GM23338 (cell line): ENCODE results near the gene ZBTB2. TPM values are rescaled to one million over a fixed set of nuclear protein-coding genes. Genes with fewer than 3 reads are reported as not detected.

Source experiments
- ATAC-seq: fragments of 200-7000 bp; cut with Tn5 transposase; 3 replicates; pipeline ENCODE4 v1.9.1; 2020
- DNase-seq: peaks from one replicate; pipeline ENCODE4 v3.0.0-alpha.2; 2015; ENCODE audit warnings: low spot score
- H2AFZ ChIP-seq: fragments of 200-600 bp; sonication (generic); 2 replicates; pipeline ENCODE4 v1.8.0; 2016; ENCODE audit warnings: antibody characterized with exemption, mild to moderate bottlenecking, moderate library complexity
- H3F3A ChIP-seq: fragments of 200-600 bp; sonication (generic); replicated peaks from 2 replicates; pipeline ENCODE4 v1.8.0; 2017; ENCODE audit warnings: antibody characterized with exemption, mixed run types, low read depth
- H3K27ac ChIP-seq: fragments of 200-600 bp; sonication (generic); 2 replicates; pipeline ENCODE4 v1.6.1; 2016; ENCODE audit warnings: low read depth
- H3K27me3 ChIP-seq: fragments of 200-600 bp; sonication (generic); 2 replicates; pipeline ENCODE4 v1.8.0; 2016; ENCODE audit warnings: mild to moderate bottlenecking, mixed run types, moderate library complexity; ENCODE audit not compliant: insufficient read depth
- H3K36me3 ChIP-seq: fragments of 200-600 bp; sonication (generic); 2 replicates; pipeline ENCODE4 v1.8.0; 2016; ENCODE audit warnings: mild to moderate bottlenecking; ENCODE audit not compliant: insufficient read depth
- H3K4me1 ChIP-seq: fragments of 200-600 bp; sonication (generic); 2 replicates; pipeline ENCODE4 v1.8.0; 2016; ENCODE audit warnings: mild to moderate bottlenecking, moderate library complexity; ENCODE audit not compliant: insufficient read depth
- H3K4me2 ChIP-seq: fragments of 200-600 bp; sonication (generic); 2 replicates; pipeline ENCODE4 v1.7.1; 2017; ENCODE audit warnings: mixed run types
- H3K4me3 ChIP-seq: fragments of 200-600 bp; sonication (generic); 2 replicates; pipeline ENCODE4 v1.6.1; 2016; ENCODE audit warnings: mixed run types
- H3K79me2 ChIP-seq: fragments of 200-600 bp; sonication (generic); replicated peaks from 2 replicates; pipeline ENCODE4 v1.8.0; 2017; ENCODE audit warnings: mild to moderate bottlenecking; ENCODE audit not compliant: insufficient read depth
- H3K9me2 ChIP-seq: fragments of 200-600 bp; sonication (generic); 2 replicates; pipeline ENCODE4 v1.8.0; 2017; ENCODE audit not compliant: insufficient read depth
- H4K20me1 ChIP-seq: fragments of 200-600 bp; sonication (generic); replicated peaks from 2 replicates; pipeline ENCODE4 v1.8.0; 2017; ENCODE audit warnings: mild to moderate bottlenecking; ENCODE audit not compliant: insufficient read depth
- H3K27ac Mint-ChIP-seq: 2 replicates; pipeline ENCODE4 v1.8.0; 2020; ENCODE audit warnings: inconsistent platforms, mild to moderate bottlenecking, moderate library complexity, mixed read lengths
- H3K27me3 Mint-ChIP-seq: 3 replicates; pipeline ENCODE4 v1.8.0; 2022; ENCODE audit warnings: low read depth, mild to moderate bottlenecking, moderate library complexity, mixed read lengths, inconsistent platforms; ENCODE audit not compliant: insufficient read depth, poor library complexity
- H3K36me3 Mint-ChIP-seq: 3 replicates; pipeline ENCODE4 v1.8.0; 2021; ENCODE audit warnings: low read depth, mild to moderate bottlenecking, inconsistent platforms, moderate library complexity, mixed read lengths
- H3K4me1 Mint-ChIP-seq: 3 replicates; pipeline ENCODE4 v1.8.0; 2020; ENCODE audit warnings: mild to moderate bottlenecking, inconsistent platforms, mixed read lengths
- H3K4me3 Mint-ChIP-seq: 3 replicates; pipeline ENCODE4 v1.8.0; 2021; ENCODE audit warnings: moderate library complexity, mild to moderate bottlenecking, inconsistent platforms, mixed read lengths
- H3K9me3 Mint-ChIP-seq: 3 replicates; pipeline ENCODE4 v1.8.0; 2020; ENCODE audit warnings: moderate library complexity, mild to moderate bottlenecking, inconsistent platforms, mixed read lengths
- CREB1 ChIP-seq: fragments of 250-450 bp; sonication (Bioruptor Pico); IDR thresholded peaks from 2 replicates; pipeline ENCODE4 v1.5.0; 2020; ENCODE audit warnings: low read depth, mild to moderate bottlenecking, moderate library complexity
- ETS1 ChIP-seq: IDR thresholded peaks from 2 replicates; pipeline ENCODE4 v1.6.1; 2016; ENCODE audit warnings: antibody characterized with exemption
- EZH2 ChIP-seq: fragments of 200-600 bp; sonication (generic); IDR thresholded peaks from one replicate; pipeline ENCODE4 v1.8.0; 2017; ENCODE audit warnings: antibody characterized with exemption, mild to moderate bottlenecking, low read depth; ENCODE audit not compliant: unreplicated experiment
- EZH2phosphoT487 ChIP-seq: fragments of 200-600 bp; sonication (generic); IDR thresholded peaks from one replicate; pipeline ENCODE4 v1.8.1; 2018; ENCODE audit warnings: antibody characterized with exemption; ENCODE audit not compliant: unreplicated experiment
- JUNB ChIP-seq: IDR thresholded peaks from one replicate; pipeline ENCODE4 v1.6.1; 2016; ENCODE audit warnings: antibody characterized with exemption; ENCODE audit not compliant: unreplicated experiment
- NANOG ChIP-seq: IDR thresholded peaks from 2 replicates; pipeline ENCODE4 v1.6.1; 2016; ENCODE audit warnings: antibody characterized with exemption, borderline replicate concordance
- POLR2AphosphoS5 ChIP-seq: IDR thresholded peaks from 2 replicates; pipeline ENCODE4 v1.6.1; 2016; ENCODE audit warnings: antibody characterized with exemption, low read depth
- STAT1 ChIP-seq: IDR thresholded peaks from one replicate; pipeline ENCODE4 v1.6.1; 2016; ENCODE audit warnings: antibody characterized with exemption; ENCODE audit not compliant: unreplicated experiment
- ZNF114 ChIP-seq: fragments of 250-450 bp; sonication (Bioruptor Pico); IDR thresholded peaks from 2 replicates; pipeline ENCODE4 v1.5.0; 2020; ENCODE audit warnings: mild to moderate bottlenecking, moderate library complexity
- ZNF331 ChIP-seq: fragments of 250-450 bp; sonication (Bioruptor Pico); IDR thresholded peaks from 2 replicates; pipeline ENCODE4 v1.5.0; 2020; ENCODE audit warnings: low read depth, mild to moderate bottlenecking, moderate library complexity
- ZNF462 ChIP-seq: fragments of 250-450 bp; sonication (Bioruptor Pico); IDR thresholded peaks from 2 replicates; pipeline ENCODE4 v1.5.0; 2020; ENCODE audit warnings: mild to moderate bottlenecking, moderate library complexity
- polyA plus RNA-seq: library from polyadenylated mRNA; unstranded; fragments of >200 nt; fragmentation: Nextera tagmentation; extraction: Ambion mirVana; gene quantifications from 2 replicates; pipeline ENCODE4 v1.2.1, GENCODE V29; 2016
- total RNA-seq: library from RNA; depleted of rRNA; stranded (reverse); fragments of >200 nt; shearing (Covaris generic); gene quantifications from 2 replicates; pipeline ENCODE4 v1.2.3, GENCODE V29; 2014
- TF ChIP-seq, protein P1 (sequence below), 2 experiments: fragments of 200-600 bp in 1 of 2; sonication (generic) in 1 of 2; conservative IDR thresholded peaks; 2 replicates each; pipeline versions ENCODE4 v1.5.1 to v1.6.1; 2016 to 2017; ENCODE audit warnings: antibody characterized with exemption in 2 of 2, low read depth in 2 of 2, mild to moderate bottlenecking in 2 of 2, moderate library complexity in 1 of 2

The ZBTB2 gene
- total and polyA plus RNA-seq, 2 experiments from 2014 or later = 11.4 to 21.9 TPM

- TF ChIP-seq, protein P1, sequence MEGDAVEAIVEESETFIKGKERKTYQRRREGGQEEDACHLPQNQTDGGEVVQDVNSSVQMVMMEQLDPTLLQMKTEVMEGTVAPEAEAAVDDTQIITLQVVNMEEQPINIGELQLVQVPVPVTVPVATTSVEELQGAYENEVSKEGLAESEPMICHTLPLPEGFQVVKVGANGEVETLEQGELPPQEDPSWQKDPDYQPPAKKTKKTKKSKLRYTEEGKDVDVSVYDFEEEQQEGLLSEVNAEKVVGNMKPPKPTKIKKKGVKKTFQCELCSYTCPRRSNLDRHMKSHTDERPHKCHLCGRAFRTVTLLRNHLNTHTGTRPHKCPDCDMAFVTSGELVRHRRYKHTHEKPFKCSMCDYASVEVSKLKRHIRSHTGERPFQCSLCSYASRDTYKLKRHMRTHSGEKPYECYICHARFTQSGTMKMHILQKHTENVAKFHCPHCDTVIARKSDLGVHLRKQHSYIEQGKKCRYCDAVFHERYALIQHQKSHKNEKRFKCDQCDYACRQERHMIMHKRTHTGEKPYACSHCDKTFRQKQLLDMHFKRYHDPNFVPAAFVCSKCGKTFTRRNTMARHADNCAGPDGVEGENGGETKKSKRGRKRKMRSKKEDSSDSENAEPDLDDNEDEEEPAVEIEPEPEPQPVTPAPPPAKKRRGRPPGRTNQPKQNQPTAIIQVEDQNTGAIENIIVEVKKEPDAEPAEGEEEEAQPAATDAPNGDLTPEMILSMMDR (conservative IDR thresholded peaks at IDR 0.05; ENCODE audit: low read depth in 2 of 2) = no peak
- TF ChIP-seq ZNF331 (CRISPR knock-in tag) = no peak
- no peak for TF ChIP-seq EZH2phosphoT487
- no peak for TF ChIP-seq EZH2
- no peak for TF ChIP-seq CREB1 (CRISPR knock-in tag)
- TF ChIP-seq JUNB = no peak
- no peak for TF ChIP-seq POLR2AphosphoS5
- no peak for TF ChIP-seq ETS1
These were observed 26.1 kb upstream of the ZBTB2 start (continued) for GRCh38 chr6:151417477-151417876.

GRCh38 chr6:151414641-151415260 lies 23.4 kb upstream of the ZBTB2 start:
- Histone ChIP-seq H3F3A (no peaks in the 10 kb centered on the region), H3K4me3 (no peak overlapping the region), H3K9me2 (no peaks in the 10 kb centered on the region), H3K27ac (no peak overlapping the region), H3K4me2 (no peak overlapping the region), H2AFZ (no peak overlapping the region), H4K20me1 (no peaks in the 10 kb centered on the region; the same call in 1 of the 2 replicates), H3K79me2 (no peaks in the 10 kb centered on the region), H3K36me3 (peaks cover 25% of the 10 kb centered on the region), H3K27me3 (no peaks in the 10 kb centered on the region), H3K4me1 (no peaks in the 10 kb centered on the region)
- DNase-seq (no peak), ATAC-seq (no peak)
- Mint-ChIP-seq H3K9me3 (no peaks in the 10 kb centered on the region), H3K4me3 (no peak overlapping the region), H3K4me1 (no peaks in the 10 kb centered on the region), H3K27me3 (peaks cover 9% of the 10 kb centered on the region), H3K36me3 (peaks cover 62% of the 10 kb centered on the region), H3K27ac (no peak overlapping the region)
- TF ChIP-seq CREB1 (CRISPR knock-in tag) (no peak), ZNF114 (CRISPR knock-in tag) (no peak), NANOG (no peak), STAT1 (no peak), EZH2phosphoT487 (no peak), ZNF462 (CRISPR knock-in tag) (no peak)
- TF ChIP-seq, protein P1 (conservative IDR thresholded peaks at IDR 0.05; ENCODE audit: low read depth in 2 of 2) = no peak
